Smooth muscle cell (in vitro differentiated cells): ENCODE results near the gene ELP4. TPM values are rescaled to one million over a fixed set of nuclear protein-coding genes. Genes with fewer than 3 reads are reported as not detected.

Experiments used
- DNase-seq: peaks from one replicate; lab custom pipeline; 2025; ENCODE audit not compliant: unreplicated experiment; lab: John Stamatoyannopoulos, UW
- H2AFZ ChIP-seq: fragments of 200-600 bp; sonication (generic); 2 replicates; pipeline ENCODE4 v1.6.0; 2016; ENCODE audit warnings: antibody characterized with exemption, low read depth, mild to moderate bottlenecking
- H3F3A ChIP-seq: fragments of 200-600 bp; sonication (generic); 2 replicates; pipeline ENCODE4 v1.6.0; 2017; ENCODE audit warnings: antibody characterized with exemption, low read depth
- H3K27ac ChIP-seq: fragments of 200-600 bp; sonication (generic); 2 replicates; pipeline ENCODE4 v1.5.1; 2016; ENCODE audit warnings: low read depth, mild to moderate bottlenecking
- H3K27me3 ChIP-seq: fragments of 200-600 bp; sonication (generic); 2 replicates; pipeline ENCODE4 v1.6.1; 2016; ENCODE audit warnings: low read depth, mild to moderate bottlenecking
- H3K36me3 ChIP-seq: fragments of 200-600 bp; sonication (generic); 2 replicates; pipeline ENCODE4 v1.5.1; 2016; ENCODE audit warnings: low read depth
- H3K4me1 ChIP-seq: fragments of 200-600 bp; sonication (generic); 2 replicates; pipeline ENCODE4 v1.5.1; 2016; ENCODE audit warnings: low read depth
- H3K4me2 ChIP-seq: fragments of 200-600 bp; sonication (generic); 2 replicates; pipeline ENCODE4 v1.6.0; 2016; ENCODE audit warnings: mild to moderate bottlenecking
- H3K4me3 ChIP-seq: fragments of 200-600 bp; sonication (generic); 2 replicates; pipeline ENCODE4 v1.5.1; 2016; ENCODE audit warnings: mild to moderate bottlenecking
- H3K79me2 ChIP-seq: fragments of 200-600 bp; sonication (generic); 2 replicates; pipeline ENCODE4 v1.6.0; 2016; ENCODE audit warnings: low read depth, mild to moderate bottlenecking
- H3K9ac ChIP-seq: fragments of 200-600 bp; sonication (generic); 2 replicates; pipeline ENCODE4 v1.6.0; 2016; ENCODE audit warnings: low read depth
- H3K9me3 ChIP-seq: fragments of 200-600 bp; sonication (generic); replicated peaks from 2 replicates; pipeline ENCODE4 v1.5.1; 2016; ENCODE audit warnings: low read depth
- H4K20me1 ChIP-seq: fragments of 200-600 bp; sonication (generic); 2 replicates; pipeline ENCODE4 v1.6.0; 2016; ENCODE audit warnings: low read depth
- WGBS: methylation state at CpG from one replicate; pipeline ENCODE4 v1.1.7; 2016; ENCODE audit warnings: low lambda C conversion rate; 5-methylcytosine and 5-hydroxymethylcytosine counted together
- polyA plus RNA-seq: library from polyadenylated mRNA; unstranded; fragments of >200 nt; fragmentation: Nextera tagmentation; extraction: Ambion mirVana; gene quantifications from 2 replicates; pipeline ENCODE4 v1.2.1, GENCODE V29; 2016
- total RNA-seq: library from RNA; depleted of rRNA; stranded (reverse); fragments of >200 nt; gene quantifications from 2 replicates; pipeline ENCODE4 v1.2.3, GENCODE V29; 2014
- TF ChIP-seq, protein P1 (sequence below): fragments of 200-600 bp; sonication (generic); IDR thresholded peaks from 2 replicates; pipeline ENCODE4 v1.5.1; 2017; ENCODE audit warnings: borderline replicate concordance, mild to moderate bottlenecking, antibody characterized with exemption; ENCODE audit not compliant: insufficient read depth, poor library complexity, severe bottlenecking

Gene ELP4
- total and polyA plus RNA-seq, 2 experiments from 2014 or later, result 19.5 to 28.4 TPM

DNA sequence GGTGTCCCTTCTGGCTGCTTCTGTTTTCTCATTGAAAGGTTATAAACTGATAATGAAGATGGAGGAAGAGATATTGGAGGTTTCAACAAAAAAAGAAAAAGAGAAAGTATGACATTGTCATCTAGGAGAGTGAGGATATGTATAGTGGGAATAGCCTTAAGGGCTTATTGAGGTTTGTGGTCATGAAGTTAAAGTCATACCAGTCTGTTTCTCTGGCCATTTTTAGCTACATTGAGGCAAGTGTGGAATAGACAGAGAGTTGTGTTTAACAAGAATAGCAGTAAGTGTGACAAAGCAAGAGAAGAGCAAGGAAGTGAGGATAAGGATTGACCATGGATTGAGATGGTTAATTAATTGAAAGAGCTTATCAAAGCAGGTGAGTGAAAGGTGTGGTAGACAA is 110.4 kb downstream of the ELP4 start:
- TF ChIP-seq, protein P1, sequence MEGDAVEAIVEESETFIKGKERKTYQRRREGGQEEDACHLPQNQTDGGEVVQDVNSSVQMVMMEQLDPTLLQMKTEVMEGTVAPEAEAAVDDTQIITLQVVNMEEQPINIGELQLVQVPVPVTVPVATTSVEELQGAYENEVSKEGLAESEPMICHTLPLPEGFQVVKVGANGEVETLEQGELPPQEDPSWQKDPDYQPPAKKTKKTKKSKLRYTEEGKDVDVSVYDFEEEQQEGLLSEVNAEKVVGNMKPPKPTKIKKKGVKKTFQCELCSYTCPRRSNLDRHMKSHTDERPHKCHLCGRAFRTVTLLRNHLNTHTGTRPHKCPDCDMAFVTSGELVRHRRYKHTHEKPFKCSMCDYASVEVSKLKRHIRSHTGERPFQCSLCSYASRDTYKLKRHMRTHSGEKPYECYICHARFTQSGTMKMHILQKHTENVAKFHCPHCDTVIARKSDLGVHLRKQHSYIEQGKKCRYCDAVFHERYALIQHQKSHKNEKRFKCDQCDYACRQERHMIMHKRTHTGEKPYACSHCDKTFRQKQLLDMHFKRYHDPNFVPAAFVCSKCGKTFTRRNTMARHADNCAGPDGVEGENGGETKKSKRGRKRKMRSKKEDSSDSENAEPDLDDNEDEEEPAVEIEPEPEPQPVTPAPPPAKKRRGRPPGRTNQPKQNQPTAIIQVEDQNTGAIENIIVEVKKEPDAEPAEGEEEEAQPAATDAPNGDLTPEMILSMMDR, result no peak
- H3K27ac ChIP-seq, result no peak overlapping the region
- H3K36me3 ChIP-seq, result no peaks in the 10 kb centered on the region

DNA sequence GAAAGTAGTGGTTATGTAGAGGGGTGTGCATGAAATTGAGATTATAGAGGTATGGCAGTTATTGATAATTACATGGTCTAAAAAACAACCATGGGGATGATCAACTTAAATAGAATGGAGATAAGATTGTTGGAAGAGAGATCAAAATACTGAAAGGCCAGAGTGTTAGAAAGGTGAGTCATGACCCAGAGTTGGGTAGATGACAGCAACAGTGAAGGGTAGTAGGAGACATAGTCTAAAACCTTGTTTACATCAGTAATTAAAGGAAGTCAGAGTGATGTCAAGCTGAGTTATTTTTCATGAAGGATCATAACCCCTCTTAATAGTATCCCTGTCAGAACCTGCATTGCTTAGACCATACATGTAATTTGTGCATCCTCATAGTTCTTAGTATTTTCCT is 110.9 kb downstream of the ELP4 start:
- H3K36me3 ChIP-seq, result no peaks in the 10 kb centered on the region
- H3K79me2 ChIP-seq, result no peaks in the 10 kb centered on the region
- no peak overlapping the region for H3K4me2 ChIP-seq
- no peaks in the 10 kb centered on the region for H3K9me3 ChIP-seq
- TF ChIP-seq, protein P1, result no peak
- no peak overlapping the region for H3K4me3 ChIP-seq
- H3K9ac ChIP-seq, result no peak overlapping the region
- DNase-seq, result no peak
- H3F3A ChIP-seq, result no peaks in the 10 kb centered on the region
- no peaks in the 10 kb centered on the region for H3K27me3 ChIP-seq
- no peak overlapping the region for H2AFZ ChIP-seq
- H3K4me1 ChIP-seq, result no peaks in the 10 kb centered on the region
- H3K27ac ChIP-seq, result no peak overlapping the region
- no peaks in the 10 kb centered on the region for H4K20me1 ChIP-seq

More for the DNA sequence above, 110.4 kb downstream of the ELP4 start:
- Histone ChIP-seq H3K4me2 (no peak overlapping the region), H3K4me1 (no peaks in the 10 kb centered on the region), H3K9ac (no peak overlapping the region), H4K20me1 (no peaks in the 10 kb centered on the region), H3F3A (no peaks in the 10 kb centered on the region), H3K27me3 (no peaks in the 10 kb centered on the region), H3K79me2 (no peaks in the 10 kb centered on the region), H3K4me3 (no peak overlapping the region), H3K9me3 (no peaks in the 10 kb centered on the region), H2AFZ (no peak overlapping the region)
- DNase-seq, result no peak

GRCh38 chr11:31625868-31626267 is 116.3 kb downstream of the ELP4 start:
- H2AFZ ChIP-seq, result no peak overlapping the region
- no peaks in the 10 kb centered on the region for H3F3A ChIP-seq
- 78% methylated on average over 1 of the region's 1 CpG for WGBS
- no peaks in the 10 kb centered on the region for H3K9me3 ChIP-seq
- H3K4me3 ChIP-seq, result no peak overlapping the region
- H3K79me2 ChIP-seq, result no peaks in the 10 kb centered on the region
- H3K4me1 ChIP-seq, result no peaks in the 10 kb centered on the region
- H3K27me3 ChIP-seq, result no peaks in the 10 kb centered on the region
- no peak overlapping the region for H3K9ac ChIP-seq
- no peak for DNase-seq
- no peaks in the 10 kb centered on the region for H4K20me1 ChIP-seq
- no peaks in the 10 kb centered on the region for H3K36me3 ChIP-seq
- TF ChIP-seq, protein P1, result no peak
- H3K4me2 ChIP-seq, result no peak overlapping the region
- no peak overlapping the region for H3K27ac ChIP-seq

- DNase-seq, result no peak
- Histone ChIP-seq H3K79me2 (no peaks in the 10 kb centered on the region), H3K9me3 (no peaks in the 10 kb centered on the region), H3K4me2 (no peak overlapping the region), H3K27me3 (no peaks in the 10 kb centered on the region), H2AFZ (no peak overlapping the region), H3K4me3 (no peak overlapping the region), H3K36me3 (no peaks in the 10 kb centered on the region), H3K9ac (no peak overlapping the region), H3F3A (no peaks in the 10 kb centered on the region), H3K4me1 (no peaks in the 10 kb centered on the region), H4K20me1 (no peaks in the 10 kb centered on the region), H3K27ac (no peak overlapping the region)
- TF ChIP-seq, protein P1, result no peak
- 97% methylated on average over 1 of the region's 1 CpG for WGBS
Observed at GRCh38 chr11:31628111-31628510, 118.5 kb downstream of the ELP4 start.
